Fibroblast of mammary gland (primary cell): ENCODE results near the gene PPFIBP2.
A peak's percentile ranks its signal among the peaks of the same experiment; 100 is the strongest.

ENCODE experiments used
- DNase-seq: peaks from one replicate; pipeline ENCODE4 v3.0.0-alpha.2; 2010; ENCODE audit warnings: low read depth
- H3K4me3 ChIP-seq: 2 replicates; pipeline ENCODE4 v1.5.1; 2011; ENCODE audit warnings: low read depth, mild to moderate bottlenecking, low read length, moderate library complexity; ENCODE audit not compliant: control insufficient read depth
- TF ChIP-seq, protein P1 (sequence below): conservative IDR thresholded peaks from 2 replicates; pipeline ENCODE4 v1.5.1; 2011; ENCODE audit warnings: low read depth, low read length, inconsistent platforms; ENCODE audit not compliant: control insufficient read depth, insufficient read depth

PPFIBP2 gene

DNA sequence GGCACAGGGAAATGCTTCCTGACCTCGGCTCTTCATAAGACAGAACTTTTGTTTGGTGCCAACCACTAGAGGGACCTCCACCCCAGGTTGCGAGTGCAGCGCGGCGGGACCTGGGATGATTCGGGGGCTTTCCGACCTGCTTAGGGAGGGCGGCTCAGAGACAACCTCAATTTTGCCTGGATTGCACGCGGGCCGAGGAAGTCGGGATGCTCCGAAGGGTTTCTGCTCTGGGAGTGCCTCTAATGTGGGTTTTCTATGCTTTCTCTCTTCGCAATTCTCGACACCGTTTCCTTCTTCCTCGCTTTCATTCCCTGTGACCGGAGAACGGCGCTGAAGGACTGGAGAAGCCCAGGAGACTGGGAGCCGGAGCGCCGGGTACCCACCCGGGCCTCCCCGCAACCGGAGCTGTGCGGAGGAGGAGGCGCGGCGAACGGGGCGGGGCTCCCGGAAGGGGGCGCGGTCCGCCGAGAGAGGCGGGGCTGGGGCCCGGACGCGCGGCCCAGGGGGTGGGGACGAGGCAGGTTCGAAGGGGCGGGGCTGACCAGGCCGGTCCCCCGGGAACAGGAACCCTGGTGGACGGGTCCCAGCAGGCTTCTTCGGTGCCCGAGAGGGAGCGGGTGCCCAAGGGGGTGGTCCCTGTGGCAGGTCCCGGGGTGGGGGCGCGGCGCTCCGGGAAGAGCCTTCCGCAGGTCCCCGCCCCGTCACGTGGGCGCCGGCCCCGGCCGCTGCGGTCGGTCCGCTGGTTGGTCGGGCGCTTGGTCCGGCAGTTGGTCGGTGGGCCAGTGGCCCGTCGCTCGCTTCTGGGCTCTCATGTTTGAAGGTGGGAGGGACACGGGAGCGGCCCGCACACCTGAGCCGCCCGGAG is at the start of gene PPFIBP2:
PPFIBP2 (plus strand) TSS at position 766 of the 865 bp plus-strand sequence. CDS start 35,477 bp downstream, outside the sequence.
- H3K4me3 ChIP-seq, result peak within 1 kb of the TSS; percentile 70
- TF ChIP-seq, protein P1, sequence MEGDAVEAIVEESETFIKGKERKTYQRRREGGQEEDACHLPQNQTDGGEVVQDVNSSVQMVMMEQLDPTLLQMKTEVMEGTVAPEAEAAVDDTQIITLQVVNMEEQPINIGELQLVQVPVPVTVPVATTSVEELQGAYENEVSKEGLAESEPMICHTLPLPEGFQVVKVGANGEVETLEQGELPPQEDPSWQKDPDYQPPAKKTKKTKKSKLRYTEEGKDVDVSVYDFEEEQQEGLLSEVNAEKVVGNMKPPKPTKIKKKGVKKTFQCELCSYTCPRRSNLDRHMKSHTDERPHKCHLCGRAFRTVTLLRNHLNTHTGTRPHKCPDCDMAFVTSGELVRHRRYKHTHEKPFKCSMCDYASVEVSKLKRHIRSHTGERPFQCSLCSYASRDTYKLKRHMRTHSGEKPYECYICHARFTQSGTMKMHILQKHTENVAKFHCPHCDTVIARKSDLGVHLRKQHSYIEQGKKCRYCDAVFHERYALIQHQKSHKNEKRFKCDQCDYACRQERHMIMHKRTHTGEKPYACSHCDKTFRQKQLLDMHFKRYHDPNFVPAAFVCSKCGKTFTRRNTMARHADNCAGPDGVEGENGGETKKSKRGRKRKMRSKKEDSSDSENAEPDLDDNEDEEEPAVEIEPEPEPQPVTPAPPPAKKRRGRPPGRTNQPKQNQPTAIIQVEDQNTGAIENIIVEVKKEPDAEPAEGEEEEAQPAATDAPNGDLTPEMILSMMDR, result peak; percentile 72
- DNase-seq, result peak; percentile 62

DNA sequence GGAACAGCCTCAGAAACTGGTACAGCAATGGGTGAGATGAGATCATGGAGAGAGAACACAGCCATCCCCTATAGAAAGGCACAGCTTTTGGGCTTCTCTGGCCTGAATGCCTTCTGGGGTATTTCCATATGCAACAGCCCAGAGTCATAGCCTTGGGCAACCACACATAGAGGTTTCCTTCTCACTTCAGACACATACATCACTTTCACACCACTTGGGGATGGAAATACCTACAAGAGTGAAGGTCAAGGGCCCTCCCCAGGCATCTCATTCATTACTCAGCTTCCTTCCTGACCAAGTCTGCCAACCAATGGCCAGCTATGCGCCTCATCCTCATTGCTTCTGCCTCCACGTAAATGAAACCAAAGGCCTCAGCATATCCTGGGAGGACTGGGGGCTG is 46.1 kb upstream of the PPFIBP2 start:
- TF ChIP-seq, protein P1, result no peak
- DNase-seq, result no peak
- H3K4me3 ChIP-seq, result no peak overlapping the region

DNA sequence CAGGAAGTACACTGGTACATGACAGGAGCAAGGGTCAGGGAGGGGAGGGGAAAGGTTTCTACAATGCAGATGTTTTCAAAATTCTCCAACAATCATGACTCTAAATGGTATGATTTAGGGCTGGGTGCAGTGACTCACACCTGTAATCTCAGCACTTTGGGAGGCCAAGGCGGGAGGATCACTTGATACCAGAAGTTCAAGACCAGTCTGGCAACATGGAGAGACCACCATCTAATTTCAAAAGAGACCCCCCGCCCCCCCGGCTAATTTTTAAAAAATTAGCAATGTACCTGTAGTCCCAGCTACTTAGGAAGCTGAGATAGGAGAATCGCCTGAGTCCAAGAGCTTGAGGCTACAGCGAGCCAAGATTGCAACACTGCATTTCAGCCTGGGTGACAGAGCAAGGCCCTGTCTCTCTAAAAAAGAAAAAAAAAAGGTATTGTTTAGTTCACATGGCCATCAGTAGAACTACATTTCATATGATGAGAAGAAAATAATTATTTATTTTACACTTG is 44.4 kb upstream of the PPFIBP2 start:
- TF ChIP-seq, protein P1, result no peak
- DNase-seq, result no peak
- no peak overlapping the region for H3K4me3 ChIP-seq

DNA sequence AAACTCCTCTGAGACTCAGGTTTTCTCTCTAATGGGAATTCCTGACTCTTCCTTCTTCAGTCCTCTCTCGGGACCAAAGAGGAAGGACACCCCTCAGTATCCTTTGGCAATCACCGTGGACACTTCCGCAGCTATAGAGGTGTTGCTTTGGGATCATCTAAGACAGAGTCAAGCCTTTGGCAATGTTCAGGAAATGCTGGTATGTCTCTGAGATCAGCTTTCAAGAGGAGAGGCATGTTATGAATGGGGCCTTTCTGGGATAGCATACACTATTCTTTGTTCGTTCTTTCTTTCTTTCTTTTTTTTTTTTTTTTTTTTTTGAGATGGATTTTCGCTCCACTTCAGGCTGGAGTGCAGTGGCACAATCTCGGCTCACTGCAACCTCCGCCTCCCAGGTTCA is 42.7 kb upstream of the PPFIBP2 start:
- no peak overlapping the region for H3K4me3 ChIP-seq
- no peak for DNase-seq
- TF ChIP-seq, protein P1, result no peak

DNA sequence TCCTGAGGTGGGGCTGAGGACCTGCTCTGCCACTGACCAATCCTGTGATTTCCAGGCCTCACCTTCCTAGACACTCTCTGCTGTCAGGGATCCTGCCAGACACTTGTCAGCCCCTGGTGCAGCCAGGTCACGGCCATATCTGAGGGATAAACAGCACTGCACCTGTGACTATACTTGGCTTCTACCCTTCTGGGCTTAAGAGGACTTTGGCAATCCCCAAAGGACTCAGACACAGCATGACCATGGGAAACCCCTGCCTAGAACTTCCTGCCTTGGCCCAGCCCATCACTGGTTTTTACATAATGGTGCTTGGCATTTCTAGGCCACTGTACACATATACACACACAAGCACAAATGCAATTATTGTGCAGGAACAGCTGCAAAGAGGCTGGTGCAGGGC is 40.1 kb upstream of the PPFIBP2 start:
- DNase-seq, result no peak
- TF ChIP-seq, protein P1, result no peak
- H3K4me3 ChIP-seq, result no peak overlapping the region

DNA sequence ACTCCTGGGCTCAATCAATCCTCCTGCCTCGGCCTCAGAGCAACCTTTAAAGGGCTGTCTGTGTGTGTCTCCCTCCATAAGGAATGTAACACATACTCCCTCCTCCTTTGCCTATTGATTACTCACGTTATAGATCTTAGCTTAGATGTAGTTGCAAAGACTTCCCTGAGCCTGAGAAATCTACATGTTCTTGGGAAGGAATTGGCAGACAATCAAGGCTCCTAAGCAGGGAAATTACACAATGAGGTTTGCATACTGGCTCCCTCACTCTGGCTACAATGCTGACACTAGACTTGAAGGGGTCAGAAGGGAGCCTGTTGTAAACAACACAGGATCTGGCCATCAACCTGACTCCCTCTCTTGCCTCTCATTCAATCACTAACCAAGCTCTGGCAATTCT is 33.7 kb upstream of the PPFIBP2 start:
- H3K4me3 ChIP-seq, result no peak overlapping the region
- TF ChIP-seq, protein P1, result no peak
- DNase-seq, result peak; percentile 70
